Measurements from ENCODE around the gene DNMBP.

The DNMBP gene, protein sequence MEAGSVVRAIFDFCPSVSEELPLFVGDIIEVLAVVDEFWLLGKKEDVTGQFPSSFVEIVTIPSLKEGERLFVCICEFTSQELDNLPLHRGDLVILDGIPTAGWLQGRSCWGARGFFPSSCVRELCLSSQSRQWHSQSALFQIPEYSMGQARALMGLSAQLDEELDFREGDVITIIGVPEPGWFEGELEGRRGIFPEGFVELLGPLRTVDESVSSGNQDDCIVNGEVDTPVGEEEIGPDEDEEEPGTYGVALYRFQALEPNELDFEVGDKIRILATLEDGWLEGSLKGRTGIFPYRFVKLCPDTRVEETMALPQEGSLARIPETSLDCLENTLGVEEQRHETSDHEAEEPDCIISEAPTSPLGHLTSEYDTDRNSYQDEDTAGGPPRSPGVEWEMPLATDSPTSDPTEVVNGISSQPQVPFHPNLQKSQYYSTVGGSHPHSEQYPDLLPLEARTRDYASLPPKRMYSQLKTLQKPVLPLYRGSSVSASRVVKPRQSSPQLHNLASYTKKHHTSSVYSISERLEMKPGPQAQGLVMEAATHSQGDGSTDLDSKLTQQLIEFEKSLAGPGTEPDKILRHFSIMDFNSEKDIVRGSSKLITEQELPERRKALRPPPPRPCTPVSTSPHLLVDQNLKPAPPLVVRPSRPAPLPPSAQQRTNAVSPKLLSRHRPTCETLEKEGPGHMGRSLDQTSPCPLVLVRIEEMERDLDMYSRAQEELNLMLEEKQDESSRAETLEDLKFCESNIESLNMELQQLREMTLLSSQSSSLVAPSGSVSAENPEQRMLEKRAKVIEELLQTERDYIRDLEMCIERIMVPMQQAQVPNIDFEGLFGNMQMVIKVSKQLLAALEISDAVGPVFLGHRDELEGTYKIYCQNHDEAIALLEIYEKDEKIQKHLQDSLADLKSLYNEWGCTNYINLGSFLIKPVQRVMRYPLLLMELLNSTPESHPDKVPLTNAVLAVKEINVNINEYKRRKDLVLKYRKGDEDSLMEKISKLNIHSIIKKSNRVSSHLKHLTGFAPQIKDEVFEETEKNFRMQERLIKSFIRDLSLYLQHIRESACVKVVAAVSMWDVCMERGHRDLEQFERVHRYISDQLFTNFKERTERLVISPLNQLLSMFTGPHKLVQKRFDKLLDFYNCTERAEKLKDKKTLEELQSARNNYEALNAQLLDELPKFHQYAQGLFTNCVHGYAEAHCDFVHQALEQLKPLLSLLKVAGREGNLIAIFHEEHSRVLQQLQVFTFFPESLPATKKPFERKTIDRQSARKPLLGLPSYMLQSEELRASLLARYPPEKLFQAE (N-terminal part only)

DNA sequence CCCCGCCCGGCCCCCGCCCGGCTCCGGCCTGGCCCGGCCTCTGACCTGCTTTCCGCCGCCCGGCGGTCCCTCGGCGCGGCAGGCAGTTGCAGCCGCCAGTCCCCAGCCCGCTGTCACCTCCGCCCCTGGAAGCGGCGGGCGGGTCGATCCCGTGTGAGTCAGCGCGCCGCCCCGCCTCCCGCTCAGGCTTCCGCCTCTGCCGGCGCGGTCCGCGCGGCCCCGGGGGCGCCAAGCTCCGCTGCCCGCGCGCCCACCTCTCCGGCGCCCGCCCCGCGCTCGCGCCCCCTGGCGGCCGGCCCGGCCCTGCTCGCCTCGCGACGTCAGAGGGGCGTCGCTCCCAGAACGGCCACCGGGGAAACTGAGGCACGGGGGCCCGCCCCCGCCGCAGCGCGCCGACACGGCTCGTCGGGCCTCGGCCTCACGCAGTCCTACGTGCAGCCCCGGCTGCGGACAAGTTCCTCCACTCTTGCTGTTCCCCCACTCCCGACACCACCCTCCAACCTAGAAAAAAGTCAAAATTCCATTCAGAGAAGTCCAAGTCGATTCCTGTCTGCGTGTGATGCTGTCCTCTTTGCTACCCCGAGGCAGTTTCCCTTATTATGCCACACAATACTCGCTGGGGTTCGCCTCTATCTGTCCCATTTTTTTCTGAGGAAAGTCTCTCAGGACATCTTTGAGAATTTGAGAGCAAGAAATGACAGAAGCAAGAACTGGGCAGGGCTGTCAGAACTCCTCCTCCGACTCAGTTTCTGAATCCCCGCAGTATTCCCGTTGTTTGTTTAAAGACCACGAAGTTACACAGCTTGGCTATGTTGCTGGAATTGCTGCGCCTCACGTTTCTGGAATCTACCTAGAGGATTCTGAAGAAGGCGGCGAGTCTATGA lies at the start of gene DNMBP:
DNMBP (minus strand) TSS at position 155 of the 884 bp plus-strand sequence. CDS start 37,823 bp downstream, outside the sequence.
- DNase-seq (ENCODE audit: low read depth): peak; percentile 72

DNA sequence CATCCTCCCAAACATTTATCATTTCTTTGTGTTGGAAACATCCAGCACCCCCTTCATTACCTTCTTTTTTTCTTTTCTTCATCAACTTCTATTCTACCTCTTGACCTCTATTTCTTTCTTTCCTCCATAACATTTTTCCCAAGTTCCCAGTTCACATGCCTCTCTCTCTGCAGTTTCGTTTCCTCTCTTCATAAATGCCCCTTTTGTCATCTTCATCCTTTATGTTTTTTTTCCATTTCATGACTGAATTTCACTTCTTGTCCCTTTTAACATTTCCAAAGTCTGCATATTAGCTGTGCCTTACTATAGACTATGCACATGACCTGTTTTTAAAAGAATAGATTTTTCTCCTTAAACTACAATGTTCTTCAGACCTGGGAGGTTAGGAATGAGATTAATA lies 48.2 kb upstream of the DNMBP start:
- DNase-seq (ENCODE audit: low read depth): no peak

DNA sequence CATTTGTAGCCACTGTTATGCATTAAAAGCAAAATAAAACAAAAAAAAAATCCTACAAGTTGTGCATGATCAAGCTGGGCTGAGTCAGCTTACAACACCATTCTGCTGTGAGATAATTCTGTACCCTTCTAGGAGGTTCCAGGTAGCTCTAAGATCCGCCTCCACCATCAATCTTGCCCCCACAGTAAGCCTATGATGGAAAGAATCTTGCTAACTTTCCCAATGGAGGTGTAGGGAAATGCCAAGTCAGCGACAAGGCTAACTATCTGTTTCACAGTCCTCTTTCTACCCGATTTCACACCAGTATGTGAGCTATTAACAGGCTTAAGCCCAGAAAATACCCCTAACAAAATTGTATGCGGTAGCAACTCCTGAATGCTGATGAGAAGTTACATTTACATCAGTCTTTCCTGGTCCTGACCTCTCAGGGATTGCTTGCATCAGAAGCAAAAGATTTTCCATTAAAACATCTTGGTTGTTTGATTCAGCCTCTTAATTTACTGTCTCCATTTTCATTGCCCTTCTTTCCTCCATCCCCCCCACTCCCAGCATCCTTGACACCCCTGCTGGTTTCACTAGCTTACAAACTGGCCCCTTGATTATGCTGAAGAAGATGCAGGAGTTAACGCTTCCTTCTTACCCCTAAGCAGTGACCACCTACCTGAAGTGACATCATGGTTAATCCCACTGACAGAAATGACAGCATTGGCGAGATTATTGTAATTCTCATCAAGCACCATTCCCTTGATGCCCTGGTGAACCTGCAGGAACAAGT lies 44.1 kb upstream of the DNMBP start:
- no peak for DNase-seq (ENCODE audit: low read depth)

DNA sequence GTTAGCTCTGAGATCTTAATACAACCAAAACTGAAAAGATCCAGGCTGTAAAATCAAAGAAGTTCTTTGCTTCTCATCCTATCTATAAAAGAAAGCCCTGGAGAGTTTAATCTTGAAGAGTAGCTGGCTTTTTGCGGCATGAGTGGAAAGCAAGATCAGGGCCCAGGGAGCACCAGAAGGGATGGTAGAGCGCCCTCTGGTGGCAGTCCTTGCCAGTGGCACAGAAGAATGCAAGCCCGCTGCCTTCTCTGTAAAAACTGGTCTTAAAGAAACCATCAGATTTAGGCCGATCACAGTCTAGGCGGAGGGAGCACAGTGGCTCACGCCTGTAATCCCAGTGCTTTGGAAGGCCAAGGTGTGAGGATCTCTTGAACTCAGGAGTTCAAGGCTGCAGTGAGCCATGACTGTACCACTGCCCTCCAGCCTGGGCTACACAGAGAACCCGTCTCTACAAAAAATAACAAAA lies 36.3 kb upstream of the DNMBP start:
- DNase-seq (ENCODE audit: low read depth): peak; percentile 87

DNA sequence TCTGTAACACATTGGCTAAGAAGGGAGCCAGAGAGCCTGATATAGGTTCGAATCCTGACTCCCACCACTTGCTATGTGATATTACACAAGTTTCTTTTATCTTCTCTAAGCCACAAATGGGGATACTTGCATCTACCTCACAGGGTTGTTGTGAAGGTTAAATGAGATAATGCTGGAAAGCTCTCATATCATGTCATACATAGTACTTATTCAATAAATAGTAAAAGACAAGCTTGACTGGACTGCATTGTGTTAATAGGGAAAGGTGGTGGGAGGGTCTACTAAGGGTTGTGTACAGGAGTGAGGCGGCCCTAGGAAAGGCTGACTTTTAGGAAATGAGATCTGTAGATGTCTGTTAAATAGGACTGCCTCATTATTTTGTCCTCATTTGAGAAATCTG lies 35.8 kb upstream of the DNMBP start:
- no peak for DNase-seq (ENCODE audit: low read depth)

DNA sequence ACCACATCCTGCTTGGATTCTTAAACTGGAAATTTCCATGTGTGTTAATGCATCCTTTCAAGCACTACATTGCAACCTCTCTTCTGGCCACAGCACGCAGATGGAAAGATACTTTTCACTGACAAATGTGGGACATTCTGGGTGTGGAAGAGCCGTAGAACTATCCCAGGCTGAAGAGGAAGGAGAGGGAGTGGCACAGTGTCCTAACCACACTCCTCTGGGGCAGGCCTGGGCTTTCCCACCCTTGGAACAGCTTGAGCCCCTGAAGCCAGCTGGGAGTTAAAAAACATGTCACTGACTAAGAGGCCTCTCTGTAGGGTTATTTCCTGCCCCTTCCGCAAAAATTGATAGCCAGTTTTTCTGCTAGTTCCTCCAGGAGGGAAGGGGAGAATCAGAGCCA lies 34.0 kb upstream of the DNMBP start:
- no peak for DNase-seq (ENCODE audit: low read depth)

DNA sequence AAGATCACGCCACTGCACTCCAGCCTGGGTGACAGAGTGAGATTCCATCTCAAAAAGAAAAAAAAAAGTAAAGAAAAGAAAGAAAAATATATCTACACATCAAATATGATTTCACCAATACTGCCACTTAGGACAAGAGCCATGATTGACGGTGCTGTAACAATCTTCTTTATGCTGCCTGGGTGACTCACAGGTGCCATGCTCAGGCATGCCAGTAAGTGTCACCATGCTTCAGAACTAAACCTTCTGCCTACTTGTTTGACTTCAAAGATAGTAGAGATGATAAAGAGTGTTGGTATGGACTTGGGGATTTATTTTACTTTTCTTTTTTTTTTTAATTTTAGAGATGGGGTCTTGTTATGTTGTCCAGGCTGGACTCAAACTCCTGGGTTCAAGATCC lies 33.6 kb upstream of the DNMBP start:
- DNase-seq (ENCODE audit: low read depth): no peak

DNA sequence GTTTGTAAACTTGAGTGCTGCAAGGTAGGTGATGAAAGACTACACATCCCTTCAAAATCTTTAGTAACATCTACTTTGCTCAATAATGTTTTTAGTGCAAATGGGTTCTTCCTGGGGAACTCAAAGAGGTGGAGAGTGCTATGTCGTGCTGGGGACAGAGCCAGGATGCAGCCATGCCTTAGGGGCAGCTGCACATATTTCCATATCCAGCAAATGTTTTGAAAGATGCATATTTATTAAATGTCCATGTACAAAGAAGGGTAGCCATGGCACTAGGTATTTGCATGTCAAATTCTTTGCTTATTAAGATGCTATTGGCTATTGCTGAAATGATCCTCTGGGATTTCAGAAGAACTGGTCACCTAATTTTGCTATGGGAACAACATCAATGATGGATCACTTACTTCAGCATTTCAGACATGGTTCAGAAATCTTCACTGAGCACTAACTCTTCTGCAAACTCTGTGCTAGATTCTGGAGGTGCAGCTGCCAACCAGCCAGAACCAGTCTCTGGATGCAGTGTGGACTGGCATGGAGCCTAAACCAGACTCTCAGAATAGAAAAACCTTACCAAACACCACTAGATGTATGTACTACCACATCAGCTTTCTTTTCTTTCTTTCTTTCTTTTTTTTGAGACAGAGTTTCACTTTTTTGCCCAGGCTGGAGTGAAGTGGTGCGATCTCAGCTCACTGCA lies 31.7 kb upstream of the DNMBP start:
- no peak for DNase-seq (ENCODE audit: low read depth)

DNA sequence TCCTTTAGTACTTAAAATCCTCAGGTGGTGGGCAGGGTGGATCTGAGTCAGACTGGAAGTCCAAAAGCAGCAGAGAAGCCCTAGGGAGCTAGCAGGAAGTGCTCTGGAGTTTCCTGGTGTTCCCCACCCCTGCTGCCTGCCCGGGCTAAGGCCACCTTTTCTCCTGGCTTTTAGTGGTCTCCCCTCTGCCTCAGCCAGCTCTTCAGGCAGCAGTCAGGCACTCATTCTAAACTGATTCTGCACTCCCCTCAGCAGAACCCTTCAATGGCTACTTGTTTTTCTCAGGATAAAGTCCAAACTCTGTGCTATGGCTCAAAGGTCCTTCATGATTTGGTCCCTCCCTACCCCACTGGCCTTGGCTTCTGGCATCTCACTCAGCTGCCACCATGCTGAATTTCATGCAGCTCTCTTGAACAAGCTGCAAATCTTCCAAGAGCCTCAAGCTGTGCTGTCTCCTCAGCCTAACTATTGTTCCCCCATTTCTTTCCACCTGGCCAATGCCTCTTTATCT lies 28.9 kb upstream of the DNMBP start:
- no peak for DNase-seq (ENCODE audit: low read depth)

DNA sequence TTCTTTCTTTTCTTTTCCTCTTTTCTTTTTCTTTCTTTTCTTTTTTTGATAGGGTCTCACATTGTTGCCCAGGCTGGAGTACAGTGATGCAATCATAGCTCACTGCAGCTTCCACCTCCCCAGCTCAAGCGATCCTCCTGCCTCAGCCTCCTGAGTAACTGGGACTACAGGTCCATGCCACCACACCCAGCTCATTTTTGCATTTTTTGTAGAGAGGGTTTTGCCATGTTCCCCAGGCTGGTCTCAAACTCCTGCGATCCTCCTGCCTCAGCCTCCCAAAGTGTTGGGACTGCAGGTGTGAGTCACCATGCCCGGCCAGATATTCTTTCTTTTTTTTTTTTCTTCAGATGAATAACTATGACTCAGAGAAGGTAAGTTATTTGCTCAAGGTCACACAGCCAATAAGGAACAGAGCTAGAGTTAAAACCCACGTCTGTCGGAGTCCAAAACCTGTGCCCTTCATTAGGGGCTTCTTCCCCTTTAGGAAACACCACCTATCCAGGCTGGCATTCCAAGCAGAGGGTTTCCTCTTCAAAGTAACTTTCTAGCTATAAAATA lies 28.1 kb upstream of the DNMBP start:
- no peak for DNase-seq (ENCODE audit: low read depth)

DNA sequence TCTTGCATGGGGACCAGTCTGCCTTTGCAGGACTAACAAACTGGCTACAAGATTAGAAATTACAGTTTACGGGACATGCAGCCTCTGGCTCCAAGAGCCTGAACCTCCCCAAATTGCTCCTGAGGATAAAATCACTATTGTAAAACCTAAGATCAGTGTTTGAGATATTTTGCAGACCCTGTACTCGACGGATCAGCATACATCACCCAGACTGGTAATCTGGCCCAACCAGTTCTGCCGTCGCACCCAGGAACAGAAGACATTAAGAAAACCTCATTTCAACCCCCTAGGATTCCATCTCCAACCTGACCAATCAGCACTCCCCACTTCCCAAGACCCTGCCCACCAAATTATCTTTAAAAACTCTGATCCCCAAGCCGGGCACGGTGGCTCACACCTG lies 27.1 kb upstream of the DNMBP start:
- no peak for DNase-seq (ENCODE audit: low read depth)

DNA sequence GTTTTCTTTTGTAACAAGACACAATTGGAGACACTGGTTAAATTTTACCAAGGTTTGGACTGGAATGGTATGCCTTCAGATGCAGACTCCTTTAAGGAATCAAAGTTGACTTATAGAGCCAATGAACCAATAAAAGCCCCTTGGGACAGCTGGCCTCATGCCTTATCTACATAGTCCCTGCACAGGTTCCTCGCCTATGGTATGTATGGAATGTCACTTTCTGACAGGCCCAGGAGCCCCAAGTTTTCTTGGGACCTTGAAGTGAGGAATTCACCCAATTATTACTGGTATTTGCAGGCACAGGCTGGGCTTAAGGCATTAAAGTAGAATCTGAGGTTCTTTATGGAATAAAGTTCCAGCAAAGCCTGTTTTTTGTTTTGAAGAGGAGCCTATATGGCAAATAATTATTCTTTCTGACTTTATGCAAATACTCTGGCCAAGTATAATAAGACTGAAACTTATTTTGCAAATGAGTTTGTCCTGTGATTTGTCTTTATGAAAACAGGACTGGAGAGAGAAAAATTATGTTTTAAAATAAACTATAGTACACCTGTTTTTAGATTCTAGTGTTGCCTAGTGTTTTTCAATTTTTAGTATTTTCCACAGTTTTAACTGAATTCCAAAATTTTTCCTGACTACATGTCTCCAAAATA lies 24.1 kb upstream of the DNMBP start:
- no peak for DNase-seq (ENCODE audit: low read depth)

DNA sequence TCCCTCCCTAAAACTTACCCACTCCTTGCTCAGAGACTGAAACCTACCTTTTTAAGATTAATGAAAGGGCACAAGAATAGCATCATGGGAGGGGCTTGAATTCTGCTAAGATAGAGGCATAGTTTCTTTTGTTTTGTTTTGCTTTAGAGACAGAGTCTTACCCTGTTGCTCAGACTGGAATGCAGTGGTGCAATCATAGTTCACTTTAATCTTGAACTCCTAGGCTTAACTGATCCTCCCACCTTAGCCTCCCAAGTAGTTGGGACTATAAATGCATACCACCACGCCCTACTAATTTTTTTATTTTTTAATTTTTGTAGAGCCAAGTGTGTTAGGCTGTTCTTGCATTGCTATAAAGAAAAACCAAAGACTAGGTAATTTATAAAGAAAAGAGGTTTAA lies 17.7 kb upstream of the DNMBP start:
- no peak for DNase-seq (ENCODE audit: low read depth)

DNA sequence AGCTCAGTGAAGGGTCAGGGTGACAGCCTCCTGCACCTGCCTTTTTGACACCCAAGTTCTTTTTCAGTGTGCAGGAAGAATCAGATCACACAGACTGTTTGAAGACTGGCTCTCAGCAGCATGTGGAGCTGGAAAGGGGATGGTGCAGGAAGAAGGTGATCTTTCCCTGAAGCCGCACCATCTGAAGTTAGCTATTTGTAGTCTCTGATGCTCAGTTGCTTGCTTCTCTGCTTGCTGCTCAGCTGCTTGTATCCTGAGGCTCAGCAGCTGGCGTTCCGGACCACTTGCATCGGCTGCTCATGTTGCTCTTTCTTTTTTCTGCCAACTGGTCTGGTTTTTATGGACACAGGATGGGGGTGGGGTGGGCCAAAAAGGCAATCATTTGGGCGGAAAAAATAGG lies 15.8 kb upstream of the DNMBP start:
- DNase-seq (ENCODE audit: low read depth): no peak

DNA sequence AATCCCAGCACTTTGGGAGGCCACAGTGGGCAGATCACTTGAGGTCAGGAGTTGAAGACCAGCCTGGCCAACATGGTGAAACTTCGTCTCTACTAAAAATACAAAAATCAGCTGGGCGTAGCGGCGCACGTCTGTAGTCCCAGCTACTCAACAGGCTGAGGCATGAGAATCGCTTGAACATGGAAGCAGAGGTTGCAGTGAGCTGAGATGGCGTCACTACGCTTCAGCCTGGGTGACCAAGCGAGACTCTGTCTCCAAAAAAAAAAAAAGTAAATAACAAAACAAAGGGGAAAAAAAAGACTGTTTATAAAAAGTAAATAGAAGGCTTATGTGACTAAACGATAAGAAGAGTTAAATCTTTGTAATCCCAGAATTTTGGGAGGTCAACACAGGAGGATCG lies 15.0 kb upstream of the DNMBP start:
- DNase-seq (ENCODE audit: low read depth): no peak

DNA sequence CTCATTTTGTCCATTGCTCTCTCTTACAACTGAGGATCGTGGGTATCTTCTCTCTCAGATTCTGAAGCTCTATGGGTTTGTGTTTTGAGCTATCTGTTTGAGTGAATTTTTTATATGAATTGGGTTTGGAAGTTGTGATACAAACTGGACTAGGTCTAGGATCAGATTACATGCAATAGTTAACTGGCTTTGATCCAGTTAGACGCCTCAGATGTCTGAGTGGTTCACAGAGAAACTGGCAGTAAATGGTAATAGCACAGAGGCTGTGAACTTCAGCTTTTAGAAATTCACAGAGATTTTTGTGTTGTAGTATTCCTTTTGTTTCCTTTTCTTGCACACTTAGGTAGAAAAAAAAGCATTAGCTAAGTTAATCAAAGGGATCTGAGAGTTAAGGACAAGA lies 12.7 kb upstream of the DNMBP start:
- no peak for DNase-seq (ENCODE audit: low read depth)

DNA sequence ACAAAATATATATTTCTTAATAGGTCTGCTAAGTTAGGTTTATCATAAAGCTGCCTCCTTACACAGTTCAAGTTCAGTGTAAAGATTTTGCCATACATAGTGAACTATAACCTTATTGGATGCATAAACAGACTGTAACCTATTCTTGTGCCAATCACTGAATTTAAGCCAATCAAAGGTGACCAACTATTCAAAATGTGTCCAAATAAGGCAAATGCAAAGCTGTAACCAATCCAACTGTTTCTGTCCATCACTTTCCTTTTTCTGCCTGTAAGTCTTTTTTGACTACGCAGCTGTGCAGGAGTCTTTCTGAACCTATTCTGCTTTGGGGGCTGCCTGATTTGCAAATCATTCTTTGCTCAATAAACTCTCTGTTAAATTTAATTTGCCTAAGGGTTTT lies 11.6 kb upstream of the DNMBP start:
- no peak for DNase-seq (ENCODE audit: low read depth)

DNA sequence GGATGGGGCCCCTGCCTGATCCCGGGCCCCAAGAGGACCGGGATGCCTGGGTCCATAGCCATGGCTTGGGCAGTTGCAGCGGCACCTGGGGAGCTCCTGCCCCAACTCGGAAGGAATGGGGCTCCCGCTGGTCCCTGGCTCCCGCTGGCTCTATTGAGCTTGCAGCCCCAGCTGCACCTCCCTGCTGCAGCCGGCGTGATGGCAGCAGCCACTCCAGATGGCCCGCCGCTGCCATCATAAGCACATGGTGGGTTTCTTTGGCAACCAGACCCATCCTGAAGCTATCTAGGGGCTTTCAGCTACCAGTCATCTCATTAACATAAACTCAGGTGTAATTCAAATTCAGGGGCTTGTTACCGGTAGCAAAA lies 11.1 kb upstream of the DNMBP start:
- DNase-seq (ENCODE audit: low read depth): no peak
